GM18951 (cell line): ENCODE measurements around the gene ATP10B.

Source experiments
- POLR2A ChIP-seq: IDR thresholded peaks from 4 replicates; pipeline ENCODE4 v1.6.1; 2011; ENCODE audit warnings: mild to moderate bottlenecking; ENCODE audit not compliant: insufficient read length, insufficient read depth; ENCODE audit errors: extremely low read depth
- in situ Hi-C: fragments of 300-500 bp; cut with MboI; formaldehyde crosslinking; loops from one replicate; pipeline ENCODE4 v1.12.0; 2022; ENCODE audit warnings: low sequenced_read_pairs, mixed read lengths, inconsistent platforms; ENCODE audit not compliant: unreplicated experiment

The ATP10B gene

DNA sequence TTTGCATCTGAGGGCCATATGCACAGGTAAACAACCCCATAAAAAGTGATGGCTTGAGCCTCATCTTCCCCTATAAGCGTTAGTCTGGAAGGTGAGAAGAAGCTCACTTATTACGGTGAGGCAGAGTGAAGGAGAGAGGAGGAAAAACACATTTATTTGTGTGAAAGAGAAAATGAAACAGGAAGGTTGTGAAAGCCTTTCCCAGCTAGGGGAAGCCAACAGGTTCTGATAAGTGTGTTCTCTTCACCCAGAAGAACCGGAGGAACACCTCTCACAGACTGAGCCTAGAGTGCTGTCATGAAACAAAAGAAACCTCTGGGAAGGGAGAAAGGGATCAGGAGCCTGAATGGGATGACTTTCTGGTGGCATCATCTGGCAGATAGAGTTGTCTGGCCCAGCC, 237.9 kb downstream of the ATP10B start:
- TF ChIP-seq POLR2A = no peak

DNA sequence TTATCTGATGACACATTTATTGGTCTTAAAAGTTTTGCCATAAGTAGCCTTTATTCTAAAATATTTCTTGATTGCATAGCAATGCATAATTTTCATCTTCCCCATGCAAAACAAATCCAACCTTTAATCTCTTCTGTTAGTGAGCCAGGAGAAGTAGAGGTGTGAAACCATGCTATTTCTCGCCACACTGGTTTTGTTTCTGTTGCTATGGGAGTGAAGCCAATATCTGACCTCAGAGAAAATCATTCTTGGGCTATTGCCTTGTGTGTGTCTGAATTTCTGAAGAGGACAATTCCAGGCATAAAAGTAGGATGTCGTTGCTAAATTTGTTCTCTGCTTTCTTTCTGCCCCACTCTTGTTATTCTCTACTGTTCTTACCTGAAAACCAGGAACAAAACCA, 246.7 kb downstream of the ATP10B start:
- in situ Hi-C loops = no loop called here
- no peak for TF ChIP-seq POLR2A

More for the DNA sequence above, 237.9 kb downstream of the ATP10B start:
- in situ Hi-C loops = no loop called here

DNA sequence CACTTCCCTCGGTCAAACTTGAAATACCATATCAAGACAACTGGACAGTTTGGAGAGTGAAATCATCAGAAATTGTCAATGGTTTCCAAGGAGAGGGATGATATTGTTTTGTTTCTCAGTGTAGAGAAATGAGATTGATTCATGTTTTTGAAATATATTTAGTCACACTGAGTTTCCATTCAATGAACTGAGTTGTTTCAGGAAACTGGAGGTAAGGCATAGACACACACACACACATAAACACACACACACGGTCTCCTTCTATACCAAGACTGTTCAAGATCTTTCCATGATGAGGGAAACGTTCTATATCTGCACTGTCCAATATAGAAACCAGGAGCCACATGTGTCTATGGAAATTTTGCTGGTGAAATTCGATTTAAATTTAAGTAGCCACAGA, 247.5 kb downstream of the ATP10B start:
- in situ Hi-C loops = no loop called here
- TF ChIP-seq POLR2A = no peak

DNA sequence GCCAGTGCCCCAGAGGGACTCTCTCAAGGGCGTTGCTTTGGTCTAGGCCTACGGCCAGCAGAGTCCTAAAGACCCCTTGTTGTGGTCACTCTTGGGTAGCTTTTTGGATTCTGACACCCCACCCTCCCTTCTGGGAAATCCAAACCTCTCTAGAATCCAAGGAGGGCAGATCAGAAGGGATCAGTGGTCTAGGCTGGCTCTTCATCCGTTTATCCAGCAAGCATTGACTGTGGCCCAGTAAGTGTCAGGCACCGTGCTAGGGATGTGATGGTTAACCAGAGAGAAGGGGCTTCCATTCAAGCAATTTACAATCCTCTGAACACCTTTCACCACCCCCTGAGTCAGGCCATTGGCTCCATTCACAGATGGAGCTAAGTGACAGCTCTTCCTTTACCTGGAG, 249.3 kb downstream of the ATP10B start:
- in situ Hi-C loops = no loop called here
- TF ChIP-seq POLR2A = no peak

DNA sequence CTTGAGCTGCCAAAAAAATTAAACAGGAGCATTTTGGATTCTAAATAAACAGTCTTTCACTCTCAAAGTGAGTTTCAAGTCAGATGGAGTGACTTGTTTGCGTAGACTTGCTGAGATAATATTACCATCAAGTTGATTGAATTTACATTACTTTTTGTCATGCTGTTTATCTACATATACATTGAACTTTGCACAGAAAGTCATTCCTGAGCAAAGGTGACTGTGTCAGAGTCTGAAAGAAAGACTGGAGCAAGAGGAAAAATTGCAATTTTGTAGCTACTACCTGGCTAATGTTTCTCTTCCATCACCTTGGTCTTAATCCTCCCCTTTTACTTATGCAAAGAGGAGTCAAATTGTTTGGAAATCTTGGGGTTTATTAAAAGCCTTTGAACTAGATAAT, 251.0 kb downstream of the ATP10B start:
- in situ Hi-C loops = no loop called here

DNA sequence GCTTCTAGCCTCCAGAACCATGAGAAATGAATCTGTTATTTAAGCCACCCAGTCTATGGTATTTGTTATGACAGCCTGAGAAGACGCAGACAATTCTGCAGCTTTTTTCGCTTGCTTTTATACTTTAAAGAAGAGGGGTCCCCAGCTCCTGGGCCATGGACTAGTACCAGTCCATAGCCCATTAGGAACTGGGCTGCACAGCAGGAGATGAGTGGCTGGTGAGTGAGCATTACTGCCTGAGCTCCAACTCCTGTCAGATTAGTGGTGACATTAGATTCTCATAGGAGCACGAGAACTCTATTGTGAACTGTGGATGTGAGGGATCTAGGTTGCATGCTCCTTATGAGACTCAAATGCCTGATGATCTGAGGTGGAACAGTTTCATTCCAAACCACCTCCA, 278.7 kb downstream of the ATP10B start:
- TF ChIP-seq POLR2A = no peak
- in situ Hi-C loops = no loop called here

More for the DNA sequence above, 251.0 kb downstream of the ATP10B start:
- TF ChIP-seq POLR2A = no peak

DNA sequence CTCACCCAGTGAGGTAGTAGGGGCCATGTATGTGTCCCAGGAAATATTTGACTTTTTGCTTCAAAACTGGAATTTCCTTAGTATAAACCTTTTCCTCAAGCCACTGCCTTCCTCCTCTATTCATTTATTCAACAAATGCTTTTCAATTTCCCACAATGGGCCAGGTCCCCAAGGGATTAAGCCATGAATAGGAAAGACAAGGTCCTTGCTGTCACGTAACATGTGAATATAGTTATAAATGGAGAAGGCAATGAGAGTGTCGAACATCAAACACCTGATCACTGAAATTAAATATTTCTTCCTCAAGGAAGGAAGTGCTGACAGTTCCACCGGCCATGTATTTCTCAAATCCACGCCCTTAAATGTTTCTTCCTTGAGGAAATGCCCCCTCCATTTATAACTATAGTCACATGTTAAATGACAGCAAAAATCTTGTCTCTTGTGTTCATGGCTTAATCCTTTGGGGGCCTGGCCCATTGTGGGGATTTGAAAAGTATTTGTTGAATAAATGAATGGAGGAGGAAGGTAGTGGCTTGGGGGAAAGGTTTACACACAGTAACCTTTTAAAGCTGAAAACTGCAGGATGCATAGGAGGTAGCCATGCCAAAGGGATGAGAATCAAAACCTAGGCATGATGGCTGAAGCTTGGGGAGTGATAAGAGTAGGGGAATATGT, 284.8 kb downstream of the ATP10B start:
- in situ Hi-C loops = no loop called here
- TF ChIP-seq POLR2A = no peak

DNA sequence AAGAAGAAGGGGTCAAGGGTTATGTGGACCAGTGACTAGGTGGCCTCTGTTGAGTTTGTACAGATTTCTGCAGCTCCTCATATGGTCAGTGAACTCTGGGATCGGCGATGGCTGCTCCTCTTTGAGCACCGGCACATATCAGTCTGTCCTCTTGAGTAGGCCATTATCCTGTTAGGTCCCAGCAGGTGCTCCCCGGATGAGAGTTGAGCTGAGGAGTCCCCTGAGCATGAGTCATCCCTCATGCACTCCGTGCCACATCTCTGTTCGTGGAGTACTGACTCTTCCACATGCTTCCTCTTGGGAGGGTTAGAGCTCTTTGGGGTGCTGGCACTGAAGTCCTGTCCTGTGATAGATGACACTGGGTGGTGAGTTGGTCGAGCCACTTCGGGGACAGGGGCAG, 286.6 kb downstream of the ATP10B start:
- in situ Hi-C loops = no loop called here
- TF ChIP-seq POLR2A = no peak

DNA sequence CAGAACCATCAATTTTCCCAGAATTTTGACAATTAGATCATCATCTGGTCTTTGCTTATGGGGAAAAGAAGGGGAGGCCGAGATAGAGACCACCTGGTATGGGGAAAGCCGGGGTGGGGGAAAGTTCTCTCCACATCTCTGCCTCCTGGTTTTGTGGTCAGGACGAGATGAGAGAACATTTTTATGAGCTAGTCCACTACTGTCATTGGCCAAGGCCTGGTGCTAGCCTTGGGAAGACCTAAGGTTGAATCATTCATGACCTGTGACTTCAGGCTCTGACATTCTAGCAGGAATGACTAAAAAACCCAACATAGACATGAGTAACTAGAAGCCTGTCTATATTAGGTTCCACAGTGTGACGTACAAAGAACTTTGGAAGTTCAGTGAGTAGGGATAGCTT, 295.2 kb downstream of the ATP10B start:
- TF ChIP-seq POLR2A = no peak
- in situ Hi-C loops = no loop called here

DNA sequence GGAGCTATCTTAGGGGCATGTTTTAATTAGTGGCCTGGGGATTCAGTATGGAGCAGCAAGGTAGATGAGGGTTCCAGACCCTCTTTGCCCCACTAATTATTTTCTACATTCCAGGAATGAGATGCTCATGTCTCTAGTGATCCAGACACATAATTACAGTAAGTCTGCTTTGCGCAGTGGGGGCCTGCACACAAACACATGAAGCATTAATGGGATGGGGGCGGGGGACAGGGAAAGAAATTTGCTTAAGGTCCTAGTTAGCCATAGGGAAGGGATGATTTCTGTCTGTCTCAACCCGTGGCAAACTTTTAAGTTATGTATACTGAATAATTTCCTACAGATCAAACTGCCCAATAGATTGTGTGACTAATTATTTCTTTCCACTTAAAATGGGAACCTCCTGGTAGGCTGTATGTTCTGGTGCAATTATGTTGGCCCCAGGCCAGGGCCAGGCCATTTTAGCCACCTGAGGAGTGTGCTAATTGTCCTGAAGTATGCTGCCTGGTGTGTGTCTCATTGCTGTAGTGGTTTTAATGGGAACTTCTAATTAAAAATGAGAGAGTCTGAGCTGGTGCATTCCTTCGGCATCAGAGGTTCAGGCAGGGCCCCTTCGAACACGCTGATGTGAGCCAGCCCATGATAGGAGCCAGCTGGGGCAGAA, 295.9 kb downstream of the ATP10B start:
- TF ChIP-seq POLR2A = no peak
- in situ Hi-C loops = no loop called here

DNA sequence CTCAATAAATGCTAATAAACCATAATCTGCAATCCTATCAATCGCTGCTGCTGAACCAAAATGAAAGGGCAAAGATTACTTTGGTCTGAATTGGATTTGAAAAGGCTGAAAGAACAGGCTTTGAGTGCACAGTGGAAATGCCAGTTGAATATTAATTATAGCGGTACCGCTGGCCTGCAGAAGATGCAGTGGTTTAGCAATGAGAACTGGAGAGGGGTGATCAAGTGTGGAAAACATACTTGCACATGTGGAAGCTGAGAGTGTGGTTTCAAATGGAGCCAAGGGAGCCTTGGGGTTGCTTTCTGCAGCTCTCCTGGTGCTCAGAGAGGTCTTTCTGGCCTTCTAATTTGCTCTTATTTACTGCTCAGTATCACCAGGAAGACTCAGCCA, 296.4 kb downstream of the ATP10B start:
- in situ Hi-C loops = no loop called here
- TF ChIP-seq POLR2A = no peak

DNA sequence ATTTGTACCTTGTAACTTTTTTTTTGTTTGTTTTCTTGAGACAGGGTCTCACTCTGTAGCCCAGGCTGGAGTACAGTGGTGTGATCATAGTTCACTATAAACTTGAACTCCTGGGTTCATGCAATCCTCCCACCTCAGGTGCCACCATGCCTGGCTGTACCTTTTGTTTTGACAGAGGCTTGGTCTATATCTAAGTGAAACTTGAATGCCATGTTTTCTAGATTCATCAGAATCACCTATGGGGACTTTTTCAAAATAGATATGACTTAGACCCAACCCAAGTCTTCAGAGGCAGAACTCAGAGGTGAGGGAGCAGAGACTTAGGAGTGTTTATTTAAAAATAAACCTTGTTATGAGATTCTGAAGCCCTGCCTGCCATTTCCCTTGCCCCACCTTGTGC, 301.9 kb downstream of the ATP10B start:
- TF ChIP-seq POLR2A = no peak
- in situ Hi-C loops = no loop called here

DNA sequence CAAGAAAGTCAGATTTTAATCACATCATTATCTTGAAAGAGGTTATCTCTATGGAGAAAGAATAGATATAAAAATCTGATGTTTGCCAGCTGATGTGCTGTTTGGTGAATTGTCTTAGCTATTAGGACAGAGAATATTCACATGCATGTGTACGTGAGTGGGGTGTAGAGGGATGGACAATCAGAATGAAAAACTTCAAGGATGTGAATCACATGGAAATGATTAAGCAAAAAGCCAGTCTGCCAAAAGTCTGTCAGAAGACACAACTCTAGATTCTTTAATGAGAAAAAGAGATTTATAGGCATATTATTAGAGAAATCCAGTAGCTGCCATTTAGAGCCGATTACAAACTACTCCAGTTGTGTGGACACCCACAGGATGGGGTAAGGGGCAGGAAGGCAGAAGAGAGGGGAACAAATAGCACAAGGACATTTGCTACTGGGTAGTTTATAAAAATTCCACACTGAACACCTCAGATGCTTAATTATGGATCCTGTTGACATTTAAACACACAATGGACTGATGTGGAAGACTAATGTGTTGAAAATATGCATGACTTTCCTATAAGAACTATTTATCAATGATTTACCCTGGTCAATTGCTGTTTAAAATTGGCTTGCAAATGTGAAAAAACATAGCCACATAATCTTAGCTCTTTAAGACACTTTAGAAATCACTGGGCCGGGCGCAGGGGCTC, 302.9 kb downstream of the ATP10B start:
- in situ Hi-C loops = no loop called here
- no peak for TF ChIP-seq POLR2A

DNA sequence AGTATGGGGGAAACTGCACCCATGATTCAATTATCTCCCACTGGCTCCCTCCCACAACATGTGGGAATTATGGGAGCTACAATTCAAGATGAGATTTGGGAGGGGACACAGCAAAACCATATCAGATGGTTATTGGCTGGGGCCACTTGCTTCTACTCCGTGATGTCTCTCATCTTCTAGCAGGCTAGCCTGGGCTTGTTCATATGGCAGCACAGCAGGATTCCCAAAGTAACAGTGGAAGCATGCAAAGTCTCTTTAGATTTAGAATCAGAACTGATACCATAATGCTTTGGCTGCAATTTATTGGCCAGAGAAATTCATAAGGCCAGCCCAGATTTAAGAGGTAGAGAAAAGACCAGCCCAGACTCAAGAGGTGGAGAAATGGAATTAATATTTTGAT, 304.1 kb downstream of the ATP10B start:
- in situ Hi-C loops = no loop called here
- no peak for TF ChIP-seq POLR2A
